Measurements from ENCODE around the gene PMFBP1.

Gene PMFBP1

GRCh38 chr16:72108353-72109102 lies 63.4 kb downstream of the PMFBP1 start:
- DNase-seq (ENCODE audit: low spot score): no peak

GRCh38 chr16:72107371-72107770 lies 64.6 kb downstream of the PMFBP1 start:
- no peak for DNase-seq (ENCODE audit: low spot score)
- TF ChIP-seq CTCF (IDR thresholded peaks at IDR 0.05; ENCODE audit: extremely low read depth, missing control alignments): no peak

More at GRCh38 chr16:72108353-72109102, 63.4 kb downstream of the PMFBP1 start:
- no peak for TF ChIP-seq CTCF (IDR thresholded peaks at IDR 0.05; ENCODE audit: extremely low read depth, missing control alignments)

- no peak for DNase-seq (ENCODE audit: low spot score)
- no peak for TF ChIP-seq CTCF (IDR thresholded peaks at IDR 0.05; ENCODE audit: extremely low read depth, missing control alignments)
Observed at GRCh38 chr16:72105978-72106377, 66.0 kb downstream of the PMFBP1 start.

- no peak for TF ChIP-seq CTCF (IDR thresholded peaks at IDR 0.05; ENCODE audit: extremely low read depth, missing control alignments)
- no peak for DNase-seq (ENCODE audit: low spot score)
Observed at GRCh38 chr16:72104905-72105304, 67.0 kb downstream of the PMFBP1 start.

- no peak for DNase-seq (ENCODE audit: low spot score)
- no peak for TF ChIP-seq CTCF (IDR thresholded peaks at IDR 0.05; ENCODE audit: extremely low read depth, missing control alignments)
Observed at GRCh38 chr16:72101195-72101594, 70.8 kb downstream of the PMFBP1 start.

- peak; percentile 33 for TF ChIP-seq CTCF (IDR thresholded peaks at IDR 0.05; ENCODE audit: extremely low read depth, missing control alignments)
- DNase-seq (ENCODE audit: low spot score): peak; percentile 68
Observed at GRCh38 chr16:72099377-72099818, 72.6 kb downstream of the PMFBP1 start.

GRCh38 chr16:72098936-72099335 lies 73.0 kb downstream of the PMFBP1 start:
- no peak for DNase-seq (ENCODE audit: low spot score)
- no peak for TF ChIP-seq CTCF (IDR thresholded peaks at IDR 0.05; ENCODE audit: extremely low read depth, missing control alignments)

Measured in GM20000 (cell line).